DLD1 (cell line): ENCODE measurements around the gene HSPD1.

Source experiments
- in situ Hi-C: cut with HindIII; loops from 2 replicates; pipeline ENCODE4 v1.10.0; 2017; ENCODE audit warnings: low sequenced_read_pairs

HSPD1 gene

DNA sequence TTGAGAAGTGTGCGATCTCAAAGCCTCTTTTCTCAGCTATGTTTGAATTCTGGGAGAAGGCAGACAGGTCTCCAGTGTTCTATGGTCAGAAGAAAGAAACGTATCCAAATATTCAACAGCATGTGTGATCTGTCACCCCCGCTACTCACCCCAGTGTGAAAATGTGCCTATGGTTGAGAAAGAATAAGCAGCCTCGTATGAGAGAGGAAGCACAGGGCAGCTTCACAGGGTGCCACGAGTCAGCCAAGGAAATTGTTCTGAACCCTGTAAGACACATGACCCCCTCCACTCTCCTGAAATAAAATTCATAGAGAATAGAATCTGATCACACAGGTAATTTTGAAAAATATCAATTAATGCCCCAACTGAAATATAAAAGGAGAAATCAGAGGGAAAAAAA, 56.8 kb downstream of the HSPD1 start:
- in situ Hi-C loops: no loop called here

DNA sequence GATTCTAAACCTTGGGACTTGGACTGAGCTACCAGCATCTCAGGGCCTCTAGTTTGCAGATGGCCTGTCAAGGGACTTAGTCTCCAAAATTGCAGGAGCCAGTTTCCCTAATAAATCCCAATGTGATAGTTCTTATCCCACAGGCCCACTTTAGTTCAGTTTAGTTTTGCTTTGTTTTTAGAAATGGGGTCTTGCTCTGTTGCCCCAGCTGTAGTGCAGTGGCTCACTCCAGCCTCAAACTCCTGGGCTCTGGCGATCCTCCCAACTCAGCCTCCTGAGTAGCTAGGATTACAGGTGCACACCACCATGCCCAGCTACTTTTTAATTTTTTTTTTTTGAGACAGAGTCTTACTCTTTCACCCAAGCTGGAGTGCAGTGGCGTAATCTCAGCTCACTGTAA, 62.3 kb downstream of the HSPD1 start:
- in situ Hi-C loops: no loop called here
